Kidney glomerular epithelial cell (primary cell): ENCODE results near the gene CTDP1.

Experiments used
- DNase-seq: peaks from one replicate; lab custom pipeline; 2025; lab: John Stamatoyannopoulos, UW

The CTDP1 gene

GRCh38 chr18:79797518-79798345, 118.1 kb downstream of the CTDP1 start, which contains the start of gene KCNG2:
Gene KCNG2, plus strand, starts transcription at chr18:79797938. Its CDS starts 65,730 bp downstream, at chr18:79863668.
- DNase-seq = no peak

- no peak for DNase-seq
These were observed 118.9 kb downstream of the CTDP1 start for GRCh38 chr18:79798346-79798998.

GRCh38 chr18:79798999-79799370, 119.4 kb downstream of the CTDP1 start:
- no peak for DNase-seq

GRCh38 chr18:79799619-79800370, 120.2 kb downstream of the CTDP1 start:
- no peak for DNase-seq

- no peak for DNase-seq
These were observed 121.0 kb downstream of the CTDP1 start for GRCh38 chr18:79800371-79801180.

GRCh38 chr18:79801217-79801616, 121.6 kb downstream of the CTDP1 start:
- DNase-seq = no peak

- no peak for DNase-seq
These were observed 122.0 kb downstream of the CTDP1 start for GRCh38 chr18:79801641-79802040.

- no peak for DNase-seq
These were observed 122.7 kb downstream of the CTDP1 start for GRCh38 chr18:79802298-79802697.

GRCh38 chr18:79803611-79804051, 124.0 kb downstream of the CTDP1 start:
- no peak for DNase-seq
